Measurements from ENCODE around the gene CLHC1. TPM values are rescaled to one million over a fixed set of nuclear protein-coding genes. Genes with fewer than 3 reads are reported as not detected.

CLHC1 gene
- total RNA-seq, 4 donors from 2014 or later = 3.0 to 16.8 (median 3.8) TPM

- ATAC-seq = no peak
- no peaks in the 10 kb centered on the region for H3K27me3 ChIP-seq
- peaks cover 0 to 22% (median 0%) of the 10 kb centered on the region in 3 donors for H3K4me1 ChIP-seq
- no peaks in the 10 kb centered on the region for H3K9me3 ChIP-seq
- 77% methylated on average over 5 of the region's 19 CpGs; no CpG with 5 or more reads in 1 of the 2 donors for WGBS, 2 donors (ENCODE audit: low coverage in 1 of 2)
- TF ChIP-seq CTCF (IDR thresholded peaks at IDR 0.05) (no peak), POLR2AphosphoS5 (IDR thresholded peaks at IDR 0.05) (no peak), EP300 (IDR thresholded peaks at IDR 0.05) (no peak), POLR2A (IDR thresholded peaks at IDR 0.05) (no peak)
- H3K36me3 ChIP-seq = no peaks in the 10 kb centered on the region
- H3K4me3 ChIP-seq = no peak overlapping the region
- peak overlapping the region in 1 of 4 donors; percentile 96 for H3K27ac ChIP-seq
Observed at GRCh38 chr2:55225481-55226020, 6.5 kb downstream of the CLHC1 start.

GRCh38 chr2:55224761-55225261 lies 7.3 kb downstream of the CLHC1 start:
- H3K4me3 ChIP-seq = no peak overlapping the region
- WGBS, 2 donors (ENCODE audit: low coverage in 1 of 2) = 67% methylated on average over 5 of the region's 19 CpGs; no CpG with 5 or more reads in 1 of the 2 donors
- no peaks in the 10 kb centered on the region for H3K9me3 ChIP-seq
- H3K36me3 ChIP-seq = no peaks in the 10 kb centered on the region
- ATAC-seq = no peak
- peak overlapping the region in 3 of 4 donors; percentile 93 to 96 (median 96) for H3K27ac ChIP-seq
- no peaks in the 10 kb centered on the region for H3K27me3 ChIP-seq
- TF ChIP-seq CTCF (IDR thresholded peaks at IDR 0.05) = no peak
- no peak for TF ChIP-seq POLR2A (IDR thresholded peaks at IDR 0.05)
- no peak for TF ChIP-seq EP300 (IDR thresholded peaks at IDR 0.05)
- no peak for TF ChIP-seq POLR2AphosphoS5 (IDR thresholded peaks at IDR 0.05)
- H3K4me1 ChIP-seq = peaks cover 0 to 21% (median 0%) of the 10 kb centered on the region in 3 donors

- H3K36me3 ChIP-seq = no peaks in the 10 kb centered on the region
- peak overlapping the region; percentile 84 to 97 for H3K4me3 ChIP-seq
- TF ChIP-seq CTCF (IDR thresholded peaks at IDR 0.05) = no peak
- TF ChIP-seq POLR2A (IDR thresholded peaks at IDR 0.05) = no peak
- TF ChIP-seq EP300 (IDR thresholded peaks at IDR 0.05) = no peak
- no peak for TF ChIP-seq POLR2AphosphoS5 (IDR thresholded peaks at IDR 0.05)
- H3K27me3 ChIP-seq = no peaks in the 10 kb centered on the region
- peaks cover 0 to 21% (median 0%) of the 10 kb centered on the region in 3 donors for H3K4me1 ChIP-seq
- peak overlapping the region in 3 of 4 donors; percentile 93 to 96 (median 96) for H3K27ac ChIP-seq
- WGBS, 2 donors (ENCODE audit: low coverage in 1 of 2) = 92 to 100% methylated on average over 1 to 2 of the region's 25 CpGs
- no peak for ATAC-seq
- no peaks in the 10 kb centered on the region for H3K9me3 ChIP-seq
Observed at GRCh38 chr2:55223958-55224760, 7.9 kb downstream of the CLHC1 start.

GRCh38 chr2:55213822-55214221 lies 18.3 kb downstream of the CLHC1 start:
- Histone ChIP-seq H3K9me3 (no peaks in the 10 kb centered on the region), H3K4me1 (no peaks in the 10 kb centered on the region), H3K27me3 (no peaks in the 10 kb centered on the region), H3K4me3 (no peak overlapping the region), H3K27ac (no peak overlapping the region), H3K36me3 (no peaks in the 10 kb centered on the region)
- no peak for TF ChIP-seq POLR2AphosphoS5 (IDR thresholded peaks at IDR 0.05)
- no peak for TF ChIP-seq EP300 (IDR thresholded peaks at IDR 0.05)
- no peak for TF ChIP-seq POLR2A (IDR thresholded peaks at IDR 0.05)
- TF ChIP-seq CTCF (IDR thresholded peaks at IDR 0.05) = no peak
- ATAC-seq = no peak
